Trophoblast cell (in vitro differentiated cells and primary cell): ENCODE results near the gene RBL1. TPM values are rescaled to one million over a fixed set of nuclear protein-coding genes. Genes with fewer than 3 reads are reported as not detected.

Experiments used
- DNase-seq, 2 donors: peaks; one replicate each; pipeline ENCODE4 v3.0.0-alpha.2; 2016
- H2AFZ ChIP-seq: 2 replicates; pipeline ENCODE4 v1.6.1; 2013; ENCODE audit warnings: low read length, moderate library complexity, mild to moderate bottlenecking; ENCODE audit not compliant: insufficient read depth, poor library complexity
- H2AK5ac ChIP-seq: 2 replicates; pipeline ENCODE4 v1.6.1; 2013; ENCODE audit warnings: mild to moderate bottlenecking, low read length
- H2BK120ac ChIP-seq: 2 replicates; pipeline ENCODE4 v1.6.1; 2013; ENCODE audit warnings: low read length, mild to moderate bottlenecking, moderate library complexity; ENCODE audit not compliant: insufficient read depth, poor library complexity
- H2BK12ac ChIP-seq: 2 replicates; pipeline ENCODE4 v1.6.1; 2013; ENCODE audit warnings: mild to moderate bottlenecking, low read length, moderate library complexity
- H2BK5ac ChIP-seq: 2 replicates; pipeline ENCODE4 v1.6.1; 2013; ENCODE audit warnings: low read length, low read depth, moderate library complexity, mild to moderate bottlenecking; ENCODE audit not compliant: poor library complexity
- H3K14ac ChIP-seq: 2 replicates; pipeline ENCODE4 v1.6.1; 2013; ENCODE audit warnings: mild to moderate bottlenecking, low read length
- H3K18ac ChIP-seq: 2 replicates; pipeline ENCODE4 v1.6.1; 2013; ENCODE audit warnings: mild to moderate bottlenecking, low read length
- H3K23ac ChIP-seq: 2 replicates; pipeline ENCODE4 v1.6.1; 2013; ENCODE audit warnings: low read length
- H3K27ac ChIP-seq: 2 replicates; pipeline ENCODE4 v1.5.1; 2013; ENCODE audit warnings: low read depth, mild to moderate bottlenecking, inconsistent platforms, low read length, moderate library complexity
- H3K27me3 ChIP-seq: 2 replicates; pipeline ENCODE4 v1.6.1; 2013; ENCODE audit warnings: inconsistent platforms, mild to moderate bottlenecking, low read length, moderate library complexity; ENCODE audit not compliant: insufficient read depth
- H3K36me3 ChIP-seq, 2 experiments: 1 replicate in 1 of 2; 2 replicates in 1 of 2; pipeline ENCODE4 v1.6.1; 2013; ENCODE audit warnings: low read length in 2 of 2, mild to moderate bottlenecking in 2 of 2, moderate library complexity in 1 of 2; ENCODE audit not compliant: insufficient read depth in 2 of 2, control insufficient read depth in 1 of 2
- H3K4ac ChIP-seq: 2 replicates; pipeline ENCODE4 v1.6.1; 2013; ENCODE audit warnings: low read depth, mild to moderate bottlenecking, low read length, moderate library complexity
- H3K4me1 ChIP-seq, 2 experiments: 1 replicate in 1 of 2; 2 replicates in 1 of 2; pipeline ENCODE4 v1.6.1; 2013; ENCODE audit warnings: low read length in 2 of 2, mild to moderate bottlenecking in 2 of 2, moderate library complexity in 1 of 2; ENCODE audit not compliant: insufficient read depth in 2 of 2, control insufficient read depth in 1 of 2
- H3K4me2 ChIP-seq: 2 replicates; pipeline ENCODE4 v1.6.1; 2013; ENCODE audit warnings: inconsistent platforms, mild to moderate bottlenecking, low read length, moderate library complexity
- H3K4me3 ChIP-seq: 2 replicates; pipeline ENCODE4 v1.5.1; 2013; ENCODE audit warnings: mild to moderate bottlenecking, low read depth, low read length, inconsistent platforms
- H3K79me1 ChIP-seq: one replicate; pipeline ENCODE4 v1.6.1; 2013; ENCODE audit warnings: low read length
- H3K79me2 ChIP-seq: 2 replicates; pipeline ENCODE4 v1.6.1; 2013; ENCODE audit warnings: low read length, mild to moderate bottlenecking; ENCODE audit not compliant: control insufficient read depth, insufficient read depth, poor library complexity
- H3K9ac ChIP-seq: 2 replicates; pipeline ENCODE4 v1.6.1; 2013; ENCODE audit warnings: mild to moderate bottlenecking, low read length
- H3K9me3 ChIP-seq: 2 replicates; pipeline ENCODE4 v1.6.1; 2013; ENCODE audit warnings: low read depth, mild to moderate bottlenecking, control low read depth, inconsistent platforms, low read length; ENCODE audit not compliant: insufficient read depth
- H4K12ac ChIP-seq: 2 replicates; pipeline ENCODE4 v1.6.1; 2013; ENCODE audit warnings: low read depth, mild to moderate bottlenecking, low read length, moderate library complexity
- H4K8ac ChIP-seq: 2 replicates; pipeline ENCODE4 v1.6.1; 2013; ENCODE audit warnings: low read depth, mild to moderate bottlenecking, low read length, moderate library complexity
- H4K91ac ChIP-seq: one replicate; pipeline ENCODE4 v1.6.1; 2013; ENCODE audit warnings: low read depth, mild to moderate bottlenecking, low read length, moderate library complexity
- WGBS: extraction: QIAGEN DNeasy Blood & Tissue Kit; methylation state at CpG from one replicate; pipeline ENCODE4 v1.1.7; 2013; ENCODE audit warnings: missing lambda C conversion rate; ENCODE audit not compliant: insufficient read length, insufficient coverage; ENCODE audit errors: extremely low coverage; 5-methylcytosine and 5-hydroxymethylcytosine counted together
- polyA plus RNA-seq: library from polyadenylated mRNA; stranded (reverse); fragments of 200-250 nt; gene quantifications from 2 replicates; pipeline ENCODE4 v1.2.3, GENCODE V29; 2013

The RBL1 gene
- 3.1 and 3.8 TPM in 2 replicates for polyA plus RNA-seq

DNA sequence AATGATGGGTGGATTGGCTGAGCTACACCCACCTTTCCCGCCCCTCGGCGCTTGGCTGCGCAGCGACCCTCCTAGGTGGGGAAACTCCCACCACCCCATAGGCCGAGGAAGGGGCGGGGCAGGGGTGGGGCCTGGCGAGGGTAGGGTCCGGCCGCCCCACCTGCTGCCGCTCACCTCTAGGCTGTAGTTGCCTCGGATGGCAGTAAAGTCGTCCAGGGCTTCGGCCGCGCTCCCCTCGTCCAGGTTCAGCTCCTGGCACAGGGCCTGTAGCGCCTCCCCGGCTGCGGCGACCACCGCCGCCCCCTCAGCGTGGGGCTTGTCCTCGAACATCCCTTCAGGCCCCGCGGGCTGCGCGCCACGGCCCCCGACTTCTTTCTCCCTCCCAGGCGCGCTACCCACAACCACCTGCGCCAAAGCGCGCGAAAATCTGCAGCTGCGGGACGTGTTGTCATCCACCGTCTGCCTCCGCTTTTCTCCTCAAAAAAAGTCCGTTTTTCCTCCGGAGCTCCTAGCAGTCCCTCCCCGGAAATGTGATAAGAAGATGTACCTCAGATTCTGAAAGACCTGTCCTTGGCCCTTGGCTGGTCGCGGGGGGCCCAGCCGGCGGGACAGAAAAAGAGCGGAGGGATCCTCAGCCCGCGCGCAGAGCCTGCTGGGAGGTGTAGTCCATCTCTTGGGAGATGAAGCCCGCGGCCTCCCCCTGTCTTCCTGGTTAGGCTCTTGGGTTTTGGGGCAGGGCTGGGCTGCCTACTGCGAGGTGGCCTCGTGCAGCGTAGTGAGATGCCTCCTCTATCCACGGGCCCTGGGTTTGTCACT is at the start of gene RBL1:
RBL1 (minus strand) TSS at position 399 of the 816 bp plus-strand sequence; CDS start at position 330, 69 bp downstream.
- peak within 1 kb of the TSS; percentile 74 for H2BK5ac ChIP-seq
- H3K79me1 ChIP-seq, result peaks cover 6% of the 10 kb centered on the region
- H3K23ac ChIP-seq, result no peak within 1 kb of the TSS
- peak within 1 kb of the TSS; percentile 81 for H3K18ac ChIP-seq
- no peak within 1 kb of the TSS for H2AK5ac ChIP-seq
- WGBS, result no CpG with 5 or more reads among the region's 58 CpGs
- DNase-seq, result peak; percentile 37 to 80
- peak within 1 kb of the TSS; percentile 75 for H4K8ac ChIP-seq
- H3K9ac ChIP-seq, result peak within 1 kb of the TSS; percentile 66
- no peaks in the 10 kb centered on the region for H3K27me3 ChIP-seq
- peak within 1 kb of the TSS; percentile 78 for H3K4me3 ChIP-seq
- H3K14ac ChIP-seq, result peak within 1 kb of the TSS; percentile 86
- H4K91ac ChIP-seq, result peak within 1 kb of the TSS; percentile 69
- H3K79me2 ChIP-seq, result peaks cover 4% of the 10 kb centered on the region
- peak within 1 kb of the TSS; percentile 1 for H3K4ac ChIP-seq
- peak within 1 kb of the TSS; percentile 43 for H2BK120ac ChIP-seq
- peak within 1 kb of the TSS; percentile 64 for H3K4me2 ChIP-seq
- no peaks in the 10 kb centered on the region for H3K9me3 ChIP-seq
- H3K27ac ChIP-seq, result no peak within 1 kb of the TSS
- peak within 1 kb of the TSS; percentile 82 for H4K12ac ChIP-seq
- no peak within 1 kb of the TSS for H2BK12ac ChIP-seq
- H3K4me1 ChIP-seq, result peaks cover 3 to 5% of the 10 kb centered on the region in 2 experiments
- H3K36me3 ChIP-seq, result peaks cover 0 to 3% of the 10 kb centered on the region in 2 experiments
- peak within 1 kb of the TSS; percentile 46 for H2AFZ ChIP-seq

- Histone ChIP-seq H3K23ac (no peak overlapping the region), H3K14ac (no peak overlapping the region), H3K4ac (no peak overlapping the region), H3K79me1 (no peaks in the 10 kb centered on the region), H2BK5ac (no peak overlapping the region), H3K18ac (no peak overlapping the region), H2BK120ac (no peak overlapping the region), H4K8ac (no peak overlapping the region), H3K9me3 (no peaks in the 10 kb centered on the region), H4K12ac (no peak overlapping the region), H2AK5ac (no peak overlapping the region), H3K27ac (no peak overlapping the region), H3K9ac (no peak overlapping the region), H3K4me1 (no peaks in the 10 kb centered on the region), H3K4me3 (no peak overlapping the region), H3K36me3 (no peaks in the 10 kb centered on the region), H3K79me2 (no peaks in the 10 kb centered on the region), H3K4me2 (no peak overlapping the region), H3K27me3 (no peaks in the 10 kb centered on the region), H4K91ac (no peak overlapping the region), H2AFZ (no peak overlapping the region), H2BK12ac (no peak overlapping the region)
- DNase-seq, result no peak
- no CpG with 5 or more reads among the region's 8 CpGs for WGBS
These were observed 49.1 kb upstream of the RBL1 start for GRCh38 chr20:37144856-37145404.

DNA sequence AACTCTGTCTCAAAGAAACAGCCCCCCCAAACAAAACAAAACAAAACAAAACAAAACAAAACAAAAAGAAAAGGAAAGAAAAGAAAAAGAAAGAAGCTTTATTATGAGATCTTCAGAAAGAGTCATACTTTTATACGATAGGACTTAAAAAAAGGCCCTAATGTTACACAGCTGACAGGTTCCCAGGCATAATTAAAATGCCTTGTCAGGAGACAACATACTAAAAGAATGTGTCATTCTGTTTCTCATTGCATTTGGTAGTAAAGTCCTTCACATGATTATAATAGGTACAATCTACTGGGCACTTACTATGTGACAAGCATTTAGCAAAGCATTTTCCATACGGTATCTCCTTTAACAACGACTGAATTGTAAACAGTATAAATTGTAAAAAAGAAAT is 46.9 kb upstream of the RBL1 start:
- H4K12ac ChIP-seq, result no peak overlapping the region
- H3K36me3 ChIP-seq, result no peaks in the 10 kb centered on the region
- H3K23ac ChIP-seq, result no peak overlapping the region
- no peak overlapping the region for H3K4me3 ChIP-seq
- no peak overlapping the region for H3K4me2 ChIP-seq
- no peak overlapping the region for H3K9ac ChIP-seq
- H3K27ac ChIP-seq, result no peak overlapping the region
- H2AK5ac ChIP-seq, result no peak overlapping the region
- no peak overlapping the region for H2BK120ac ChIP-seq
- no peak overlapping the region for H4K91ac ChIP-seq
- no peaks in the 10 kb centered on the region for H3K4me1 ChIP-seq
- H3K4ac ChIP-seq, result no peak overlapping the region
- no peak overlapping the region for H2AFZ ChIP-seq
- DNase-seq, result peak; percentile 16 to 75
- H2BK5ac ChIP-seq, result no peak overlapping the region
- no peaks in the 10 kb centered on the region for H3K27me3 ChIP-seq
- H4K8ac ChIP-seq, result no peak overlapping the region
- WGBS, result no CpG with 5 or more reads among the region's 3 CpGs
- H3K79me1 ChIP-seq, result no peaks in the 10 kb centered on the region
- no peaks in the 10 kb centered on the region for H3K79me2 ChIP-seq
- H3K9me3 ChIP-seq, result no peaks in the 10 kb centered on the region
- no peak overlapping the region for H3K14ac ChIP-seq
- no peak overlapping the region for H3K18ac ChIP-seq
- H2BK12ac ChIP-seq, result no peak overlapping the region

- no peaks in the 10 kb centered on the region for H3K79me2 ChIP-seq
- H3K27me3 ChIP-seq, result no peaks in the 10 kb centered on the region
- no peak overlapping the region for H4K12ac ChIP-seq
- H2AFZ ChIP-seq, result no peak overlapping the region
- H4K8ac ChIP-seq, result no peak overlapping the region
- H3K14ac ChIP-seq, result no peak overlapping the region
- H3K27ac ChIP-seq, result no peak overlapping the region
- H3K4me3 ChIP-seq, result no peak overlapping the region
- DNase-seq, result no peak
- H3K23ac ChIP-seq, result no peak overlapping the region
- no peak overlapping the region for H3K4ac ChIP-seq
- no peaks in the 10 kb centered on the region for H3K79me1 ChIP-seq
- H3K36me3 ChIP-seq, result no peaks in the 10 kb centered on the region
- H3K18ac ChIP-seq, result no peak overlapping the region
- H3K4me2 ChIP-seq, result no peak overlapping the region
- no peak overlapping the region for H2BK12ac ChIP-seq
- no peak overlapping the region for H2BK120ac ChIP-seq
- H2AK5ac ChIP-seq, result no peak overlapping the region
- no peak overlapping the region for H2BK5ac ChIP-seq
- WGBS, result no CpG with 5 or more reads among the region's 4 CpGs
- no peak overlapping the region for H3K9ac ChIP-seq
- no peaks in the 10 kb centered on the region for H3K9me3 ChIP-seq
- H4K91ac ChIP-seq, result no peak overlapping the region
- H3K4me1 ChIP-seq, result no peaks in the 10 kb centered on the region
These were observed 41.8 kb upstream of the RBL1 start for GRCh38 chr20:37137547-37137946.
